Cardiac muscle cell (in vitro differentiated cells and primary cell): ENCODE data around the gene PRADC1. TPM values are rescaled to one million over a fixed set of nuclear protein-coding genes. Genes with fewer than 3 reads are reported as not detected.
"Not testable (repeated sequence)": the region's sequence is repeated elsewhere in the genome, so short reads cannot be mapped to it uniquely, and the experiment has no call there.

Experiments used
- DNase-seq, 2 donors: peaks; one replicate each; pipeline versions ENCODE4 v3.0.0 to v3.0.0-alpha.2; 2010 to 2017; ENCODE audit warnings: low read depth in 1 of 2, low spot score in 1 of 2
- H3K27ac ChIP-seq: fragments of 200-600 bp; sonication (generic); 2 replicates; pipeline ENCODE4 v1.5.1; 2016
- H3K27me3 ChIP-seq: fragments of 200-600 bp; sonication (generic); 2 replicates; pipeline ENCODE4 v1.6.0; 2016; ENCODE audit warnings: control low read depth
- H3K36me3 ChIP-seq: fragments of 200-600 bp; sonication (generic); 2 replicates; pipeline ENCODE4 v1.5.1; 2016; ENCODE audit warnings: control low read depth
- H3K4me1 ChIP-seq: fragments of 200-600 bp; sonication (generic); 2 replicates; pipeline ENCODE4 v1.8.1; 2017; ENCODE audit warnings: low read depth, mild to moderate bottlenecking, mixed run types
- H3K4me3 ChIP-seq: fragments of 200-600 bp; sonication (generic); 2 replicates; pipeline ENCODE4 v1.5.1; 2016; ENCODE audit warnings: mild to moderate bottlenecking
- H3K9me3 ChIP-seq: fragments of 200-600 bp; sonication (generic); 2 replicates; pipeline ENCODE4 v1.5.1; 2017; ENCODE audit warnings: low read depth, mild to moderate bottlenecking, control low read depth
- polyA plus RNA-seq: library from polyadenylated mRNA; unstranded; fragments of >200 nt; fragmentation: Nextera tagmentation; extraction: Ambion mirVana; gene quantifications from 2 replicates; pipeline ENCODE4 v1.2.1, GENCODE V29; 2016
- total RNA-seq: library from RNA; depleted of rRNA; stranded (reverse); fragments of >200 nt; gene quantifications from 2 replicates; pipeline ENCODE4 v1.2.3, GENCODE V29; 2016
- TF ChIP-seq, protein P1 (sequence below): IDR thresholded peaks from 2 replicates; pipeline ENCODE4 v1.5.1; 2012; ENCODE audit warnings: low read depth, mild to moderate bottlenecking, low read length

Gene PRADC1
- total and polyA plus RNA-seq, 2 experiments from 2014 or later = 42.6 to 99.8 TPM

DNA sequence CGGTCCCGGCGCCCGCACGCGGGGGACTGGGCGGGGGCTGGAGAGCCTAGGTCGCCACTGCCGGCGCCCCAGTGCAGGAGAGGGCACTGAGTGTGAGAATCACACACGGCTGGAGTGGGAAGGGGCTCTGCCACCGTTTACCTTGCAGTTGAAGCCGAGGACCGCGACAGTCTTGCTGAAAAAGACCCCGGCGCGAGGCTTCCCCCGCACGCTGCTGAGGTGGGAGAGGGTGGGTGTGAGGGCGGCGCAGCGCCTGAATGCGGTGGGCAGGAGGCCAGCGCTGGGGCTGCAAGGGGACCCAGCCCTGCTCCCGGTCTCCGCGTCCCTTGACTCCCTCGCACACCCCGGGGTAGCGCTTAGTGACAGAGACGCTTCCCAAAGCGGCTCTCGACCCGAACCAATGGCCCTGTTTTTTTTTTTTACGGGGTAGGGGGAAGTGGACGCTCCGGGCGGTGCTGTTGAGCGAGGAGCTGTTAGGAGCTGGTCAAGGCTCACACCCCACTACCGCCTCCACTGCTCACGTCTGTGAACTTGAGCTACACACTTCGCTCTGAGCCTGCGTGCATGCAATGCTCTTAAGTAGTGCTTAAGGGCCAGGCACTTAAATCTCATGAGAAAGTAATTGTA is 29.9 kb downstream of the PRADC1 start:
- Histone ChIP-seq H3K4me3 (no peak overlapping the region), H3K27ac (no peak overlapping the region), H3K27me3 (peaks cover 94% of the 10 kb centered on the region), H3K9me3 (no peaks in the 10 kb centered on the region), H3K36me3 (no peaks in the 10 kb centered on the region), H3K4me1 (no peaks in the 10 kb centered on the region)
- TF ChIP-seq, protein P1, sequence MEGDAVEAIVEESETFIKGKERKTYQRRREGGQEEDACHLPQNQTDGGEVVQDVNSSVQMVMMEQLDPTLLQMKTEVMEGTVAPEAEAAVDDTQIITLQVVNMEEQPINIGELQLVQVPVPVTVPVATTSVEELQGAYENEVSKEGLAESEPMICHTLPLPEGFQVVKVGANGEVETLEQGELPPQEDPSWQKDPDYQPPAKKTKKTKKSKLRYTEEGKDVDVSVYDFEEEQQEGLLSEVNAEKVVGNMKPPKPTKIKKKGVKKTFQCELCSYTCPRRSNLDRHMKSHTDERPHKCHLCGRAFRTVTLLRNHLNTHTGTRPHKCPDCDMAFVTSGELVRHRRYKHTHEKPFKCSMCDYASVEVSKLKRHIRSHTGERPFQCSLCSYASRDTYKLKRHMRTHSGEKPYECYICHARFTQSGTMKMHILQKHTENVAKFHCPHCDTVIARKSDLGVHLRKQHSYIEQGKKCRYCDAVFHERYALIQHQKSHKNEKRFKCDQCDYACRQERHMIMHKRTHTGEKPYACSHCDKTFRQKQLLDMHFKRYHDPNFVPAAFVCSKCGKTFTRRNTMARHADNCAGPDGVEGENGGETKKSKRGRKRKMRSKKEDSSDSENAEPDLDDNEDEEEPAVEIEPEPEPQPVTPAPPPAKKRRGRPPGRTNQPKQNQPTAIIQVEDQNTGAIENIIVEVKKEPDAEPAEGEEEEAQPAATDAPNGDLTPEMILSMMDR = no peak
- peak; percentile 23 to 34 for DNase-seq

GRCh38 chr2:73202156-73203054 is 30.6 kb downstream of the PRADC1 start, which contains the start of gene NOTO:
NOTO (plus strand) TSS chr2:73202574; CDS start chr2:73202667, 93 bp downstream.
- H3K9me3 ChIP-seq = no peaks in the 10 kb centered on the region
- no peak within 1 kb of the TSS for H3K27ac ChIP-seq
- H3K36me3 ChIP-seq = no peaks in the 10 kb centered on the region
- peaks cover 95% of the 10 kb centered on the region for H3K27me3 ChIP-seq
- TF ChIP-seq, protein P1 = no peak
- DNase-seq = peak; percentile 25 to 28
- H3K4me1 ChIP-seq = no peaks in the 10 kb centered on the region
- H3K4me3 ChIP-seq = no peak within 1 kb of the TSS

DNA sequence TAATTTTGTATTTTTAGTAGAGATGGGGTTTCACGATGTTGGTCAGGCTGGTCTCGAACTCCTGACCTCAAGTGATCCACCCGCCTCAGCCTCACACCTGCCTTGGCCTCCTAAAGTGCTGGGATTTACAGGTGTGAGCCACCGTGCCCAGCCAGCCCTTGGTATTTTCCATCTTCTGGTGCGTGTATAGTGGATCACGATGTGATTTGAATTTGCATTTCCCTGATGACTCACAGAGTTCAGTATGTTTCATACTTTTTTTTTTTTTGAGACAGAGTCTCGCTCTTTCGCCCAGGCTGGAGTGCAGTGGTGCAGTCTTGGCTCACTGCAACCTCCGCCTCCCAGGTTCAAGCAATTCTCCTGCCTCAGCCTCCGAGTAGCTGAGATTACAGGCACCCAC is 32.8 kb downstream of the PRADC1 start:
- DNase-seq, H3K4me1 ChIP-seq, H3K27ac ChIP-seq, H3K9me3 ChIP-seq, H3K4me3 ChIP-seq, H3K36me3 ChIP-seq: not testable (repeated sequence)
- H3K27me3 ChIP-seq = peaks cover 97% of the 10 kb centered on the region

- H3K27me3 ChIP-seq = peaks cover 81% of the 10 kb centered on the region
- no peak overlapping the region for H3K4me3 ChIP-seq
- no peak overlapping the region for H3K27ac ChIP-seq
- no peak for DNase-seq
- no peaks in the 10 kb centered on the region for H3K9me3 ChIP-seq
- no peaks in the 10 kb centered on the region for H3K36me3 ChIP-seq
- TF ChIP-seq, protein P1 = no peak
- H3K4me1 ChIP-seq = no peaks in the 10 kb centered on the region
Measured at GRCh38 chr2:73197579-73197978, 35.5 kb downstream of the PRADC1 start.

GRCh38 chr2:73187549-73187948 is 45.5 kb downstream of the PRADC1 start:
- Histone ChIP-seq H3K4me3 (no peak overlapping the region), H3K27ac (no peak overlapping the region), H3K36me3 (no peaks in the 10 kb centered on the region), H3K27me3 (peaks cover 82% of the 10 kb centered on the region), H3K4me1 (no peaks in the 10 kb centered on the region), H3K9me3 (no peaks in the 10 kb centered on the region)
- TF ChIP-seq, protein P1 = no peak
- no peak for DNase-seq

DNA sequence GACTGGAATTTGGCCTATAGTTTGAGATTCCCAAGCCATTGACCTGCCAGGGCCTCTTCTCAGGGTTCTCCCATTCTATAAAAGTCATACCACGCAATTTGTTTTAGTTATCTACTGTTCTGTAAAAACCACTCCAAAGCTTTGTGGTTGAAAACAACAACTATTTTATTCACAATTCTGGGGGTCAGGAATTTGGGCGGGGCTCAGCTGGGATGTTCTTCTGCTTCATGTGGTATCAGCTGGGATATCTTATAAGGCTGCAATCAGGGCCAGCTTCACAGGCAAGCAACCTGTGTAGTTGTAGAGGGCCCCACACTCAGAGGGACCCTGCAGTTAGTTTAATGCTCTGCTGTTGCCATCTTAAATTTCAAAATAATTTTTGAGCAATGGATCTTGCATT is 47.1 kb downstream of the PRADC1 start:
- DNase-seq = no peak
- TF ChIP-seq, protein P1 = no peak
- no peak overlapping the region for H3K27ac ChIP-seq

More for the DNA sequence above, 47.1 kb downstream of the PRADC1 start:
- Histone ChIP-seq H3K4me1 (no peaks in the 10 kb centered on the region), H3K9me3 (no peaks in the 10 kb centered on the region), H3K4me3 (no peak overlapping the region), H3K27me3 (peaks cover 77% of the 10 kb centered on the region), H3K36me3 (no peaks in the 10 kb centered on the region)
